ENCODE measurements around the gene ERBB3.

Gene ERBB3

GRCh38 chr12:56116267-56117081 lies 36.5 kb downstream of the ERBB3 start, which contains the start of gene RPL41 (continued):
- no peak for TF ChIP-seq ZNF341 (tag by site-specific recombination; IDR thresholded peaks at IDR 0.05; ENCODE audit: low read depth)
- TF ChIP-seq INSM2 (tag by site-specific recombination; IDR thresholded peaks at IDR 0.05): peak; percentile 75
- TF ChIP-seq ZNF202 (tag by site-specific recombination; IDR thresholded peaks at IDR 0.05; ENCODE audit: borderline replicate concordance): no peak
- no peak for TF ChIP-seq ZNF114 (tag by site-specific recombination; IDR thresholded peaks at IDR 0.05)
- peak; percentile 87 for TF ChIP-seq KLF9 (tag by site-specific recombination; IDR thresholded peaks at IDR 0.05; ENCODE audit: low read depth)
- TF ChIP-seq ZNF274 (IDR thresholded peaks at IDR 0.05; ENCODE audit: low read length): no peak
- TF ChIP-seq ZNF274 (tag by site-specific recombination; IDR thresholded peaks at IDR 0.05; ENCODE audit: borderline replicate concordance): no peak
- TF ChIP-seq GLIS1 (tag by site-specific recombination; IDR thresholded peaks at IDR 0.05): peak; percentile 15; the same call in 1 of the 2 replicates
- TF ChIP-seq ZNF664 (tag by site-specific recombination; IDR thresholded peaks at IDR 0.05): peak; percentile 70; the same call in 1 of the 2 replicates
- TF ChIP-seq KLF17 (tag by site-specific recombination; IDR thresholded peaks at IDR 0.05): peak; percentile 97
- TF ChIP-seq ZBTB17 (tag by site-specific recombination; IDR thresholded peaks at IDR 0.05): peak; percentile 84
- no peak for TF ChIP-seq IKZF3 (tag by site-specific recombination; IDR thresholded peaks at IDR 0.05)
- TF ChIP-seq ATF2 (tag by site-specific recombination; IDR thresholded peaks at IDR 0.05; ENCODE audit: low read depth): peak; percentile 2
- peak; percentile 62 for TF ChIP-seq ZNF280D (tag by site-specific recombination; IDR thresholded peaks at IDR 0.05)
- TF ChIP-seq ELK4 (IDR thresholded peaks at IDR 0.05; ENCODE audit: borderline replicate concordance, low read depth, low read length): no peak
- TF ChIP-seq ZNF48 (tag by site-specific recombination; IDR thresholded peaks at IDR 0.05): no peak
- TF ChIP-seq ZNF518A (tag by site-specific recombination; conservative IDR thresholded peaks at IDR 0.05; ENCODE audit: low read depth): peak; percentile 35; the same call in 1 of the 2 replicates
- no peak for TF ChIP-seq ZBTB49 (tag by site-specific recombination; IDR thresholded peaks at IDR 0.05; ENCODE audit: low read depth)
- TF ChIP-seq ZNF660 (tag by site-specific recombination; IDR thresholded peaks at IDR 0.05): peak; percentile 98
- no peak for TF ChIP-seq ZNF266 (tag by site-specific recombination; IDR thresholded peaks at IDR 0.05; ENCODE audit: low read depth)

Measured in HEK293 (cell line).